ENCODE measurements around the gene HECTD1.
"Not testable (repeated sequence)": the region's sequence is repeated elsewhere in the genome, so short reads cannot be mapped to it uniquely, and the experiment has no call there.

Gene HECTD1

DNA sequence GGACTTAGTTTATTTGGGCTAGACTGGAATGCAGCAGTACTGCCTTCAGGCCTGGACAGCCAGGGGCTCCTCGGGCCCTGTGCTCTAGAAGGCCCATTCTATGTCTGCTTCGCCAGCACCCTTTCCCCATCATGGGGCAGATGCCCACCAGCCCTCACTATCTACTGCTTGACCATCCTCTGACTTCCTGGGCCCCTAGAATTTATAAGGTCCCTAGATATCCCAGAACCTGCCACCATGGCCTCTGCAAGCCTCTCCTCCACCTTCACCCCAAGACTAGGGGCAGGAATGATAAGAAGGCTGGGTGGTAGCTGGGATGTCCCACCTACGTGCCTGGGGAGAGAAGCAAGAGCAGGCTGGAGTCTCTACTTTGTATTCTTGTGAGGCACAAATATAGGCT lies 122.6 kb downstream of the HECTD1 start:
- DNase-seq = no peak

DNA sequence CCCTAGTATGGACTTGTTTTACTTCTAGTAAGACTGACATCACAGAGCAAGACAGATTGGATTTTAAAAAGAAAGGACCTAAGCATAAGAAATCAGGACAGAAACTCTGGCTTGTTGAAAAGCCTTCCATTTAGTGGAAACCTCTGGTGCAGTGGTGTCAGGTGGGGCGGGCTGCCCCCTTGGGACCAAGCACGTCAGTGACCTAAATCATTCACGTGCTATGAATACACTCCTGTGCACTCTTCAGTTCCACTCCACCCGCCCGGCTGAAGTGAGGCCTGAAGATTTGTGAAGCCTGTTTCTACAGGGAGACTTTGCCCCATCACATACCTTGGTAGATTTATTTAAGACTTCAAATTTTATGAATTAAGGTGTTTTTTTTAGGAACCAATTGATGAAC lies 123.2 kb downstream of the HECTD1 start:
- DNase-seq = no peak

DNA sequence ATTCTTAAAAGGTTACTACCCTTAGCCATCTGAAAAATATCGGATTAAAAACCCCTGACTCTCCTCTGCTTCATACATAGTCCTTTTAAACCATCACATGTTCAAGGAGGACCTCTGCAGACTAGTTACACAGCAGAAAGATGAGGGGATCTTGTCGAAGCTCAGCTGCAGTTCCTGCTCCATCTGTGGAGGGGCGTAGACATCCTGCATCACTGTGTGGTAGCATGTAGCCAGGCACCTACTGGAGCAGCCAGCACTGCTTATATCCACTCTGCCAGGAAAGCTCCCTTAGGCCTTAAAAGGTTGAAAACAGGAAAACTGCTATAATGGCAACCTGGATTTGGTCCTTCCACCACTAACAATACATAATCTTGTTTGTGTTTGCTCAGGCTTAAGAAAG lies 123.8 kb downstream of the HECTD1 start:
- no peak for DNase-seq

DNA sequence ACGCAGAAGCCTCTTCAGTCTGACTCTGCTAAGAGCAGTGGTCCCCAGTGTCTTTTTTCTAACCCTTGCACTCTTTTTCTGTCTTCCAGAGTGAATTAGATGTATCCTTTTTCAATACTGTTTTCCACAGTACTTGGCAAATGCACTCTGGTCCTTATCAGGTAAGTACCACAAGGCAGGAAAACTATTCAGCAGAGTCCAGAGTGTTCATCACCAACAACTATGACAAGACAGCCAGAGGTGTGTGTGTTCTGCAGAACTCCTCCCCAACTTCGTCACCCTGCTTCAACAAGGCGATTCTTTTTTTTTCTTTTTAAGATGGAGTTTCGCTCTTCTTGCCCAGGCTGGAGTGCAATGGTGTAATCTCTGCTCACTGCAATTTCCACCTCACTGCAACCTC lies 127.1 kb downstream of the HECTD1 start:
- no peak for DNase-seq

DNA sequence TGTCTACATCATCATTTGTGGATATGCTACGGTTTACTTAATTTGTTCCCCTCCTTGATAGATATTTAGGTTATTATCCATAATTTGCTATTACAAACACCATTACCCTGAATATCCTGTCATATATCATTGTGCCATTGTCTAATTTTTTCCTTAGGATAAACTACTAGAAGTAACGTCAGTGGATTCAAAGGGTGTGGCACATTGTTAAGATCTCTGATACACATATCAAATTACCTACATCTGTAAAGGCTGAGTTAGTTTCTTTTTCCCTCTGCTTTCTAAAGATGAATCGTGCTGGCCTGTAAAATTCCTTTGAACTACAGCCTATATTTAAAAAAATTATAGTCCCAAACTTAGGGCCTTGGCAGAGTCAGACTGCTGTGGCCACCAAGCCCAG lies 127.5 kb downstream of the HECTD1 start:
- no peak for DNase-seq

DNA sequence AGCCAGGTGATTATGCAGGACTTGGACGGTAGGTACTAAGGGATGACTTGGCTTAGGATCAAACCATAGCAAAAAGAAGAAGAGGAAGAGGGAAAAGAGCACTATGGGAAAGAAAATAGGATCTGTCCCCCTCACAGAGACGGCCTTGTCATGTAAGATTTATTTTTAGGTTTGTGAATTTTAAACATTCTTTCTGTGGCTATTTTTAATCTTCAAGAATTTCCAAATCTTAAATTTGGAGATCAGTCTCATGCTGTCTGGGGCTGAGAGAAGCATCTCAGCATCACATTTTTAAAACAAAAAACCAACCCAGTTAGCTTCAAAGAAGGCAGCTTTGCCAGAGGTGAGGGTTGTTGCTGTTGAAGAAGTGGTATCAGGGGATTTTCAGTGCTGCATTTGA lies 128.8 kb downstream of the HECTD1 start:
- DNase-seq = no peak

DNA sequence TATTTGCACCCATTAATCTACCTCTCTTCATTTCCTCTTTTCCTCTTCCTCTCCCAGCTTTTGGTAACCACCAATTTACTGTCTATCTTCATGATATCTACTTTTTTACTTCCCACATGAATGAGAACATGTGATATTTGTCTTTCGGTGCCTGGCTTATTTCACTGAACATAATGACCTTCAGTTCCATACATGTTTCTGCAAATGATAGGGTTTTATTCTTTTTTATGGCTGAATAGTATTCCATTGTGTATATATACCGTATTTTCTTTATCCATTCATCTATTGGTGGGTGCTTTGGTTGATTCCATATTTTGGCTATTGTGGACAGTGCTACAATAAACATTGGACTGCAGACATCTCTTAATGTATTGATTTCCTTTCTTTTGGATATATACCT lies 132.4 kb downstream of the HECTD1 start:
- DNase-seq = no peak

DNA sequence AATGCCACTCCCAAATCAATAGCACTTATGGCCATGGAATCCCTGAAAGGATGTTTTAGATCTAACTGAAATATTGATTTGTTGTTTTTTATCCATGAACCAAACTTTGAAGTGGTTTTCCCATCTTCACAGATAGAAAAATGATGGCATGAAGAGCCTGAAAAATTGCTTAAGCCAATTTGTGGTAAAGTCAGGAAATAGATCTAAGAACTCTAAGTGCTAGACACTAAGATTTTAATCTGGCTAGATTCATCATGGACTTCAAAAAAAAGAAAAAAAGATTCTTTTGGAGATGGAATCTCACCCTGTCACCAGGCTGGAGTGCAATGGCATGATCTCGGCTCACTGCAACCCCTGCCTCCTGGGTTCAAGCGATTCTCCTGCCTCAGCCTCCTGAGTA lies 136.4 kb downstream of the HECTD1 start:
- no peak for DNase-seq

DNA sequence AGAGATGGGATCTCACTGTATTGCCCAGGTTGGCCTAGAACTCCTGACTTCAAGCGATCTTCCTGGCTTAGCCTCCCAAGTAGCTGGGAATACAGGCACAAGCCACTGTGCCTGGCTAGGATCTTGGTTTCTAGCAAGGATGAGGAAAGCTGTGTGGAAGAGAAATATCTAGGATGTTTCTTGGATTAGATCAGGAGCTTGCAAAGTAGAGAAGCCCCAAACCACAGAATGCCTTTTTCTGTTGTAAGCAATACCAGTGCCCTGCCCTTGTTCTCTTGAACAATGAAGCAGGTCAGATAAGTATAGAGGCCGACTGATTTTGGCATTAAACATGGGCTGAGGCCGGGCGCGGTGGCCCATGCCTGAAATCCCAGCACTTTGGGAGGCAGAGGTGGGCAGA lies 137.2 kb downstream of the HECTD1 start:
- DNase-seq = no peak

DNA sequence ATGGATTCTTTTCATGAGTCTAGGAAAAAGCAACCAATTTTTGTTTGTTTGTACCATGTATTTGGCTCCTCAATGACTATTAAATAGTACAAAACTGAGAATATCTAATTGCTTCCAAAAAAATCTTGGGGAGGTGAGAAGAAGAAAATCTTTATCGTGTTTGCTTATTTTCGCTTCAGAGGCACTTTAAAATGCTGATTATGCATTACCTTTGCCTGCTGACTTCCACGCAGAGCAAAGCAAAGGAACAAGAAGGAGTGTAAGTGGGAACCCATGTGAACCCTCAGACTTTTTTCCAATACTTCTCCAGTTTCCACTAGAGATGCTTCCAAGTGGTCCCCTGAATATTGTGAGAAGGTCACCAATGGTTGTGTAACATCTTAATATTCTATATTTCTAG lies 138.2 kb downstream of the HECTD1 start:
- DNase-seq = no peak

DNA sequence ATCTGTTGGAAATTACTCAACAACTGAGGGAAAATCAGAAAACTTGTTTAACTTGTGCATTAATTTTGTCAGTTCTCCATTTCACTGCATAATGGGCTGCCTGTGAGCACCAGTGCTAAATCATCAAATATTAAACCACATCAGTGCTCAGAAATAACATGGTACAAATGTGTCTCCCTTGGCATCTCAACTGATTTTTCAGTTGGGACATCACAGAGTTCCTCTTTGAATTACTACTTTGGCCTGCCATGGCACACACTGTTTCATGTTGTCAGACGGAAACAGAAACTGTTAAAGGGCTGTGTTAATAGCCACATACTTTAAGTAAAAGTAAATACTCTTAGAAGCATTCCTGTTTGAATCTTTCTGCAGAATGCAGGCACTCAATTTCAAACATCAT lies 139.4 kb downstream of the HECTD1 start:
- no peak for DNase-seq

DNA sequence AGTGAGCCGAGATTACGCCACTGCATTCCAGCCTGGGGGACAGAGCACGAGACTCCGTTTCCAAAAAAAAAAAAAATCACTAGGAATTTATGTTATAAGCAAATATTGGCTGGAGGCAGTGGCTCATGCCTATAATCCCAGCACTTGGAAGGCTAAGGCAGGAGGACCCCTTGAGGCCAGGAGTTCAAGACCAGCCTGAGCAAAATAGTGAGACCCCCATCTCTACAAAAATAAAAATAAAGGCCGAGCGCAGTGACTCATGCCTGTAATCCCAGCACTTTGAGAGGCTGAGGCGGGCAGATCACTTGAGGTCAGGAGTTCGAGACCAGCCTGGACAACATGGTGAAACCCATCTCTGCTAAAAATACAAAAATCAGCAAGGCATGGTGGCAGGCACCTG lies 144.7 kb downstream of the HECTD1 start:
- not testable (repeated sequence) for DNase-seq

DNA sequence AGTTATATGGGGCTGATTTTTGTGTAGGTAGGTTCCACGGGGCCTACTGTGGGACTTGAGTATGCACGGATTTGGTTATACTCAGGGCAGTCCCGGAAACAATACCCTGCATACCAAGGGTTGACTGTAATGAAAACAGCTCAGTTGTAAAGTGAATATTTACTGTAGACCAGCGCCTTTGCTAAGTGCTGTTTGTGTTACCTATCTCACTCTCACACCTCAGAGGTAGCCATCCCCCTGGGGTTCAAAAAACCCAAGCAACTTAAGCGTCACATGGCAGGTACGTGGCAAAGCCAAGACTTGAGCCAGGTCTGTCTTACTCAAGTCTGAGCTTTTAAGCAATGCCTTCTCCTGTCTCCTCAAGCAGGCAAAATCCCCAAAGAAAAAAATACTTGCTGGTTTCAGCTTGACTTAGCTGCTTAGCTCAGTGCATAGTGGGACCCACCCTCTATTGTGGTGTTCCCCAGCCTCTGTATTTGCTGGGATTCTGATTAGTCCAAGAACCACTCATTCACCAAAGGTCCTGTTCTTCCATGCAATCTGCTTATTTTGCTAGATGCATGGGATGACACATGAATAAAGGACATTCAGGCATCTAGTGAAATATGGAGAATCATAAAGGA lies 147.2 kb downstream of the HECTD1 start:
- DNase-seq = no peak

DNA sequence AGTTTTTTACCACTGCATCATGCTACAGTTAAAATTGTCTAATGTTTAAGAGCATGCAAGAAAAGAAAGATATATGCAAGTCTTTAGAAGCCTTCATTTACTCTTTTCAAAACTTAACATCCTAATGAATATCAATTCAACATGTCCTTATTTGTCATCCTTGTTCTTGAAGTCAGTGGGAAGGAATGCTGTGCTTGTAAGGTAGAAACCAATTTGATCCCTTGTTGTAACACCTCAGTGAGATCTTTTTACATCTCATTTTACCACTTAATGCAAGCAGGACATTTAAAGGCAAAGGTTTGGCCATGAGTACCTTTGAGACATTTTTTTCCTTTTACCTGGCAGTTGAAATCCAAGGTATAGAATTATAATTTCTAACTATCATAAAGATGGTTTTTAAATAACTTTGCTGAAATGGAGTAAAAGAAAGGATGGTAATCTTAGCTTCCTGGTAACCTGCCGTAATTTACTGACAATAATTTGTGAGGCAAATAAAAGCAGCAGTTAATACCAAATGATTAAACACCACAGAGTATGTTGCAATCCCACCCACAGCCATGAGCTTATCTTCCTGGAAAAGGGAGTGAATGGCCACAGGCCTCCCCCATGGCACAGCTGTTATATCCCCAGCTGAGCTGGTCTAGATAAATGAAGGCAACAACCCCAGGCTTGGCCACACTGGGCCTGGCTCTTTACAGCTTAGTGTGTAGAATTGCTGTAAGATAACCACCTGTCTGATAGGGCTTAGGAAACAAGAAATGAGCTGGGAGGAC lies 148.3 kb downstream of the HECTD1 start:
- DNase-seq = no peak

DNA sequence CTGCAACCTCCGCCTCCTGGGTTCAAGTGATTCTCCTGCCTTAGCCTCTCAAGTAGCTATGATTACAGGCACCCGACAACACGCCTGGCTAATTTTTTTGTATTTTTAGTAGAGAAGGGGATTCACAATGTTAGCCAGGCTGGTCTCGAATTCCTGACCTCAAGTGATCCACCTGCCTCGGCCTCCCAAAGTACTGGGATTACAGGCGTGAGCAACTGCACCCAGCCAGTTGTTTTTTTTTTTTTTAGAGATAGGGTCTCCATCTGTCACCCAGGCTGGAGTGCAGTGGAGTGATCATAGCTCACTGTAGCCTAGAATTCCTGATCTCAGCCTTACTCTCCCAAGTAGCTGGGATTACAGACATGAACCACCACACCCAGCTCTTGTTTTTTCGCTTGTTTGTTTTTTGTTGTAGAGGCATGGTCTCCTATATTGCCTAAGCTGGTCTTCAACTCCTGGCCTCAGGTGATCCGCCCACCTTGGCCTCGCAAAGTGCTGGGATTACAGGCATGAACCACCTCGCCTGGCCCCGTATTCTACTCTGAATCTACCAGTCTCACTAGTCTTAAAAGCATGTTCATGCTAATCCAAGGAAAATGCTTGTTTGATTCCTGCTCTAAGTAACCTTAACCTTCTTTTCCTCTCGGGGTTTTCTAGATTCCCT lies 149.8 kb downstream of the HECTD1 start:
- no peak for DNase-seq

DNA sequence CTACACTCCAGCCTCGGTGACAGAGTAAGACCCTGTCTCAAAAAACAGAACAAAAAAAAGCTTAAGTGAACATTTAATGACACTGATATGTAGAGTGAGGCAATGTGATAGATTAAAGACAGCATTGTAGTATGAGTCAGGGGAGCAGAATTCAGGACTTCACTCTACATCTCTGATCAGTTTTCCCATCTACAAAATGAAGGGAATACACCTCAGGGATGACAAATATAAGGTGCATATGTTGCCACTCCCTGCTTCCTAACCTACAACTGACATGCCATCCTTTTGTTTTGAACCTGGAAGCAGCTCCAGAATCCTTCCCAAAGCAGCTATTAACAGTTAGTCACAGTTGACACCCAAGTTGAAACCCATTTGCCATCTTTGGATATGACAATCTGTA lies 150.6 kb downstream of the HECTD1 start:
- DNase-seq = no peak

DNA sequence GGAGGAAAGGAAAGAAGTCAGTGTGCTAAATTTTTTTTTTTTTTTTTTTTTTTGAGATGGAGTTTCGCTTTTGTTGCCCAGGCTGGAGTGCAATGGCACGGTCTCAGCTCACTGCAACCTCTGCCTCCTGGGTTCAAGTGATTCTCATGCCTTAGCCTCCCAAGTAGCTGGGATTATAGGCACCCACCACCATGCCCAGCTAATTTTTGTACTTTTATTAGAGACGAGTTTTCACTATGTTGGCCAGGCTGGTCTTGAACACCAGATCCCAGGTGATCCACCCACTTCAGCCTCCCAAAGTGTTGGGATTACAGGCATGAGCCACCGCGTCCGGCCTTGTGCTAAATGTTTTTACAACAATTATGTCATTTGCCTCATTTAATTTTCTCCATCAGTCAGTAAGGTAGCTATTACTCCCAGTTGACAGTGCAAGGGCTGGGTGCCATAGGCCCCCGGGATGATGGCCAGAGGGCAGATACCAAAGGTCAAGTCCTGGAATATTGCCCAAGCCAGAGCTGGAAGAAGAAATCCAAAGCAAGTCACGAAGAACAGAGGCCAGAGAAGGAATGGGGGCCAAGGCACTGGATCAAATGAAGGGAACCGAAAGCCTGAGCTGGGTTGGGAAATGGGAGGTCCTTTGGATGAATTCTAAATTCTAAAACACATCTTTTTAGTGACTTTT lies 154.5 kb downstream of the HECTD1 start:
- DNase-seq = not testable (repeated sequence)

DNA sequence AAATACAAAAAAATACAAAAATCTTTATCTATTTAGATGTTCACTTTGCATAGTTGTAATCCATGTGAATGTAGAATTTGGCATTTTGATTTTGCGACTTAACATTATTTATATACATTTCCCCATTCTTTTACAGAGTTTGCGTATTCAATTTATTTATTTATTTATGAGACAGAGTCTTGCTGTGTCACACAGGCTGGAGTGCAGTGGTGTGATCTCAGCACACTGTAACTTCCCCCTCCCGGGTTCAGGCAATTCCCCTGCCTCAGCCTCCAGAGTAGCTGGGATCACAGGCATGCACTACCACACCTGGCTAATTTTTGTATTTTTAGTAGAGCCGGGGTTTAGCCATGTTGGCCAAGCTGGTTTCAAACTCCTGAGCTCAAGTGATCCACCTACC lies 156.1 kb downstream of the HECTD1 start:
- no peak for DNase-seq

DNA sequence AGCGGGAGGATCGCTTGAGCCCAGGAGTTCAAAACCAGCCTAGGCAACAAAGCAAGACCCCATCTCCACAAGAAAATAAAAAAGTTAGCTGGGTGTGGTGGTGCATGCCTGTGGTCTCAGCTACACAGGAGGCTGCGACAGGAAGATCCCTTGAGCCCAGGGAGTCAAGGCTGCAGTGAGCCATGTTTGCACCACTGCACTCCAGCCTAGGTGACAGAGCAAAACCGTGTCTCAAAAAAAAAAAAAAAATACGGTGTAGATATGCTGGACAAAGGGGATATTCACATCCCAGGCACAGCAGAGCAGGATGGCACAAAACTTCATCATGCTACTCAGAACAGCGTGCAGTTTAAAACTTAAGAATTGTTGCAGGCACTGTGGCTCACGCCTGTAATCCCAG lies 156.6 kb downstream of the HECTD1 start:
- DNase-seq = no peak

Measured in cerebellar nuclear complex (tissue), 1 donor.